Measurements from ENCODE around the gene EFNB2. TPM values are rescaled to one million over a fixed set of nuclear protein-coding genes. Genes with fewer than 3 reads are reported as not detected.

EFNB2 gene
- total and polyA plus RNA-seq, 2 of the 8 experiments (the other 6 are each of a cell fraction or from before 2014, with no cell fraction given) = 8.2 to 12.0 TPM

- H3K23ac ChIP-seq (ENCODE audit: insufficient read length) = no peak overlapping the region
- H3K4me1 ChIP-seq (replicated peaks in 1 of 4; ENCODE audit: control insufficient read depth in 3 of 4, insufficient read depth in 4 of 4, low read length in 3 of 4) = peaks cover 0 to 2% (median 1%) of the 10 kb centered on the region in 4 experiments; a peak in 1 of 7 replicates
- ChIA-PET POLR2A (ENCODE audit: partially characterized antibody) (no interaction called here), CTCF (ENCODE audit: partially characterized antibody) (interaction anchor here (0.6 kb wide), 2 partner anchors 20 to 280 kb away, joined by 3 read pairs; no protein-coding TSS in a partner anchor)
- H2BK15ac ChIP-seq (ENCODE audit: low read length) = no peak overlapping the region
- H2BK5ac ChIP-seq (ENCODE audit: low read depth, low read length) = no peak overlapping the region
- H3K36me3 ChIP-seq (ENCODE audit: control insufficient read depth in 2 of 4, insufficient read depth in 4 of 4, low read length in 3 of 4) = no peaks in the 10 kb centered on the region
- no peak overlapping the region for H3K4ac ChIP-seq (replicated peaks; ENCODE audit: insufficient read length, low read depth, low read length)
- FAIRE-seq (no peak), DNase-seq (ENCODE audit: low read depth in 1 of 2, low spot score in 2 of 2) (no peak)
- no peak overlapping the region for H4K5ac ChIP-seq (ENCODE audit: insufficient read length, low read depth, low read length)
- no peaks in the 10 kb centered on the region for H3K79me1 ChIP-seq (ENCODE audit: low read depth, low read length)
- no peaks in the 10 kb centered on the region for H4K20me1 ChIP-seq (replicated peaks in 1 of 2; ENCODE audit: control insufficient read depth in 1 of 2, insufficient read depth in 2 of 2, low read length in 2 of 2)
- H3K79me2 ChIP-seq (ENCODE audit: control insufficient read depth in 1 of 2, insufficient read depth in 2 of 2, low read length in 2 of 2) = no peaks in the 10 kb centered on the region
- H2BK12ac ChIP-seq (ENCODE audit: low read depth, low read length) = no peak overlapping the region
- no peak overlapping the region for H2BK120ac ChIP-seq (replicated peaks; ENCODE audit: low read depth, low read length)
- no peaks in the 10 kb centered on the region for H3K9me3 ChIP-seq (ENCODE audit: insufficient read depth in 2 of 2, low read depth in 1 of 2, low read length in 1 of 2)
- no peak overlapping the region for H2AK5ac ChIP-seq (ENCODE audit: low read depth, low read length)
- no peak overlapping the region for H3K4me3 ChIP-seq (ENCODE audit: extremely low read depth in 1 of 4, insufficient read depth in 2 of 4, low read depth in 3 of 4, low read length in 4 of 4)
- H3K27ac ChIP-seq (ENCODE audit: low read depth, low read length) = no peak overlapping the region
- no peak overlapping the region for H3K18ac ChIP-seq (ENCODE audit: extremely low read depth, low read length)
- no peak overlapping the region for H2BK20ac ChIP-seq (ENCODE audit: low read length)
- no peaks in the 10 kb centered on the region; the same call in 1 of the 2 replicates for H3K23me2 ChIP-seq (ENCODE audit: low read depth, low read length)
- no peak overlapping the region for H3K56ac ChIP-seq (replicated peaks; ENCODE audit: insufficient read length, low read depth, low read length)
- 70% methylated on average over 6 of the region's 6 CpGs; no CpG with 5 or more reads in 1 of the 2 experiments for WGBS, 2 experiments (ENCODE audit: extremely low coverage in 1 of 2, insufficient coverage in 1 of 2, insufficient read length in 1 of 2, insufficient replicate concordance in 2 of 2, low coverage in 1 of 2, low lambda C conversion rate in 2 of 2, missing lambda C conversion rate in 1 of 2)
- no peaks in the 10 kb centered on the region for H3K27me3 ChIP-seq (replicated peaks in 1 of 4; ENCODE audit: control insufficient read depth in 3 of 4, extremely low read depth in 1 of 4, insufficient read depth in 3 of 4, low read length in 3 of 4)
- no peak overlapping the region for H3K4me2 ChIP-seq (ENCODE audit: insufficient read depth in 1 of 2, low read depth in 2 of 2, low read length in 2 of 2)
- no peak overlapping the region for H4K8ac ChIP-seq (ENCODE audit: extremely low read depth, insufficient read depth, low read length)
- no peak overlapping the region; a peak in 1 of 7 replicates for H3K9ac ChIP-seq (replicated peaks in 1 of 4; ENCODE audit: extremely low read depth in 1 of 4, low read depth in 3 of 4, low read length in 3 of 4)
- no peak overlapping the region; the same call in 1 of the 2 replicates for H2AFZ ChIP-seq (ENCODE audit: low read length)
- H3K14ac ChIP-seq (ENCODE audit: insufficient read length) = no peak overlapping the region
- no peak overlapping the region for H4K91ac ChIP-seq (replicated peaks; ENCODE audit: insufficient read length, low read length)
- TF ChIP-seq RNF2 (IDR thresholded peaks at IDR 0.05; ENCODE audit: borderline replicate concordance, low read depth, low read length, missing control alignments, poor library complexity, severe bottlenecking) (no peak), SP2 (IDR thresholded peaks at IDR 0.05; ENCODE audit: low read length) (no peak), RBBP5 (IDR thresholded peaks at IDR 0.05; ENCODE audit: borderline replicate concordance, low read depth, low read length) (no peak), TAF1 (IDR thresholded peaks at IDR 0.05; ENCODE audit: low read depth, low read length) (no peak), SP4 (IDR thresholded peaks at IDR 0.05; ENCODE audit: low read length) (no peak), RFX5 (IDR thresholded peaks at IDR 0.05; ENCODE audit: borderline replicate concordance, low read depth, low read length) (no peak), BRCA1 (IDR thresholded peaks at IDR 0.05; ENCODE audit: low read depth, low read length) (no peak)
Measured at GRCh38 chr13:106450991-106451390, 84.5 kb downstream of the EFNB2 start.

Measured in H1 (cell line).